Measurements from ENCODE around the gene ARCN1.

DNA sequence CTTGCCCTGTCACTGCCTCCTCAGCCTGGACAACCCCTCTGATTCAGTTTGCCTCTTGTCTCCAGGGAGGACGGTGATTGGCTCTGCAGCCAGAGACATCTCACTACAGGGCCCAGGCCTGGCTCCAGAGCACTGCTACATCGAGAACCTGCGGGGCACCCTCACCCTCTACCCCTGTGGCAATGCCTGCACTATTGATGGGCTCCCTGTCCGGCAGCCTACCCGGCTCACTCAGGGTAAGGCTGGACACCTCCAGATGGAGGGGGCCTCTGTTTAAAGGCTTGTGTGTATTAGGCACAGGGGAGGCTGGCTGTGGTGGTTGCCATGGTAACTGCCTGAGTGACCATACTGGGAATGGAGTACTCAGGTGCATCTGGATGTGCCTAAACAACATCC lies 43.8 kb downstream of the ARCN1 start:
- TF ChIP-seq L3MBTL2 (conservative IDR thresholded peaks at IDR 0.05), result no peak
- no peak for TF ChIP-seq ARNT (IDR thresholded peaks at IDR 0.05)
- no peak for TF ChIP-seq FOXA1 (IDR thresholded peaks at IDR 0.05)
- no peak for TF ChIP-seq LEF1 (IDR thresholded peaks at IDR 0.05; ENCODE audit: borderline replicate concordance)
- no peak for TF ChIP-seq BHLHE40 (IDR thresholded peaks at IDR 0.05; ENCODE audit: borderline replicate concordance)
- no peak for TF ChIP-seq FOXM1 (IDR thresholded peaks at IDR 0.05; ENCODE audit: borderline replicate concordance)
- TF ChIP-seq TARDBP (IDR thresholded peaks at IDR 0.05), result no peak
- no peak for TF ChIP-seq SUZ12 (IDR thresholded peaks at IDR 0.05)
- TF ChIP-seq ELF4 (IDR thresholded peaks at IDR 0.05), result no peak
- TF ChIP-seq NFRKB (IDR thresholded peaks at IDR 0.05), result no peak
